GM20431 (cell line): Measurements from ENCODE around the gene AP5S1.

Source experiments
- in situ Hi-C: fragments of 300-500 bp; cut with MseI, MboI; formaldehyde crosslinking; loops from one replicate; pipeline ENCODE4 v1.15.0; 2020; ENCODE audit warnings: low sequenced_read_pairs; ENCODE audit not compliant: unreplicated experiment

The AP5S1 gene

GRCh38 chr20:3869839-3870634, 49.7 kb downstream of the AP5S1 start:
- in situ Hi-C loops, result no loop called here

GRCh38 chr20:3871550-3872265, 51.4 kb downstream of the AP5S1 start:
- in situ Hi-C loops, result no loop called here

GRCh38 chr20:3873507-3873906, 53.2 kb downstream of the AP5S1 start:
- in situ Hi-C loops, result no loop called here

- in situ Hi-C loops, result no loop called here
Observed at GRCh38 chr20:3874194-3874844, 54.0 kb downstream of the AP5S1 start.

- in situ Hi-C loops, result no loop called here
Observed at GRCh38 chr20:3875378-3875974, 55.1 kb downstream of the AP5S1 start.

- in situ Hi-C loops, result no loop called here
Observed at GRCh38 chr20:3876000-3876399, 55.7 kb downstream of the AP5S1 start.

- in situ Hi-C loops, result no loop called here
Observed at GRCh38 chr20:3876676-3877075, 56.3 kb downstream of the AP5S1 start.
